NCI-H1930 (cell line): ENCODE measurements around the gene PAPOLB.

Experiments
- DNase-seq, 2 experiments: peaks; one replicate each; lab custom pipeline; 2025; lab: John Stamatoyannopoulos, UW

The PAPOLB gene

GRCh38 chr7:4824120-4824775 is 37.6 kb downstream of the PAPOLB start:
- no peak for DNase-seq

- DNase-seq, result no peak
Observed at GRCh38 chr7:4823441-4824119, 38.2 kb downstream of the PAPOLB start.

GRCh38 chr7:4822677-4823076 is 39.2 kb downstream of the PAPOLB start:
- no peak for DNase-seq

DNA sequence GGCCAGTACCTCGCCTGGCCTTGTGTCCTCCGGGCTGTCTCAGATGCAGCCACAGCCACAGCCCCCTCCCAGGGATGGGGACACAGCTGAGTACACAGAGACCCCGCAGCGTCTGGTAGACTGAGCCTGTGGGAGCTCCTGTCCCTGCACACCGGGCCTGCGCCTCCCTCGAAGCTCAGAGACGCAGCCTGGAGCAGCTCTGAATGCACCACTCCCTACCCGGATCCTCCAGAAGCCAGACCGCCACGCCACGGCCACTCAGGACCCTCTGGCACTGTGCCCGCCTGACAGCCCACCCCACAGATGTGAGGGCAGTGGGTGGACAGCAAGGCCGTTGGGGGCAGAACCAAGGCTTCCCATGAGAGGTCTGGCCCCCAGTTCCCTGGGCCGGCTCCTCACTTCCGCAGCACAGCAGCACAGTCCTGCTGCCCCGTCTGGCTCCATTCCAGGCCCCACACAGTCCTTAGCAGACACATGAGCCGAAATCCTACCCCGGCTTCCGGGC is 40.8 kb downstream of the PAPOLB start:
- DNase-seq, result no peak

GRCh38 chr7:4820405-4820966 is 41.3 kb downstream of the PAPOLB start:
- no peak for DNase-seq

- DNase-seq, result no peak
Observed at GRCh38 chr7:4819560-4820404, 42.0 kb downstream of the PAPOLB start.

- DNase-seq, result no peak
Observed at GRCh38 chr7:4818000-4818794, 43.6 kb downstream of the PAPOLB start.

- no peak for DNase-seq
Observed at GRCh38 chr7:4817178-4817901, 44.5 kb downstream of the PAPOLB start.

- DNase-seq, result no peak
Observed at GRCh38 chr7:4816419-4817080, 45.3 kb downstream of the PAPOLB start.

GRCh38 chr7:4815609-4816418 is 46.0 kb downstream of the PAPOLB start:
- no peak for DNase-seq

DNA sequence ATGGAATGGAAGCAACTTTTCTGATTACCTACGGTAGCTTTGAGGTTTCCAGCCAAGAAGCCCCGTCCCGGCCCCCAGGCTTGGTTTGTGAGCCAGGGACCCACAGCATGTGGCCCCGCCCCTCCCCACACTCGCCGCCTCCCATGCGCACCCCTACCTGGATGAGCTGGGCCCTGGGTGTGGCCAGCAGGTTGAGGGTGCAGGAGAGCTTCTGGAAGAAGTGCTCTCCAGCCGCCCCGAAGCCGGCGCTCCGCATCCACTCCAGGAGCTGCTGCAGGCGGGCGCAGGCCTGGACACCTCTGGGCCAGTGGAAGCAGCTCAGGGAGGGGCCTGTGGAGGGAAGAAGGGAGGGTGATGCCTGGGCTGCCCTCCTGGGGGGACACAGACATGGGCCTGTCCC is 46.7 kb downstream of the PAPOLB start:
- no peak for DNase-seq

- DNase-seq, result no peak
Observed at GRCh38 chr7:4814433-4814832, 47.4 kb downstream of the PAPOLB start.

- no peak for DNase-seq
Observed at GRCh38 chr7:4809666-4810065, 52.2 kb downstream of the PAPOLB start.

GRCh38 chr7:4809091-4809591 is 52.7 kb downstream of the PAPOLB start:
- DNase-seq, result no peak

DNA sequence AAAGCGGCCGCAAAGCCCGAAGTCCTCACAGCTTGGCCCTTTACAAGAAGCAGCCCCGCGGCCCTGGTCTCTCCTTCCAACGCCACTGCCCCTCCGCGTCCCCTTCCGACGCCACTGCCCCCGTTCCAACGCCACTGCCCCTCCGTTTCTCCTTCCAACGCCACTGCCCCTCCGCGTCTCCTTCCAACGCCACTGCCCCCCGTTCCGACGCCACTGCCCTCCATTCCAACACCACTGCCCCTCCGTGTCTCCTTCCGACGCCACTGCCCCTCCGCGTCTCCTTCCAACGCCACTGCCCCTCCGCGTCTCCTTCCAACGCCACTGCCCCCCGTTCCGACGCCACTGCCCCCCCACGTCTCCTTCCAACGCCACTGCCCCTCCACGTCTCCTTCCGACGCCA is 53.3 kb downstream of the PAPOLB start:
- no peak for DNase-seq

DNA sequence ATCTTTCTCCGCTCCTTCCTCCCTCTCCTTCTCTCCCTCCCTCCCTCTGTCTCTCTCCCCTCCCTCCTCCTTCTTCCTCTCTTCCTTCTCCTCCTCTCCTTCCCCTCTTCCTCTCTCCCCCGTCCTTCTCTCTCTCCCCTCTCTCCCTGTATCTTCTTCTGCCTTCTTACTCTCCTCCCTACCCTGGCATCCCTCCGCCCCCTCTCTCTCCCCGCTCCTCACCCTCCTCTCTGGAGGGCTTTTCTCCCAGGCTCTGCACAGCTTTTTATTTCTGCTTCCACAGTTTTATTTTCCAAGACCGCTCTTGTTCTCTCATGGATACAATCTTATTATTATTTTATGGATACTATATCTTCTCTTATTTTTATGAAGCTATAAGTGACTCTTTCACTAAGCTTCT is 53.8 kb downstream of the PAPOLB start:
- DNase-seq, result no peak
